PC-9 (cell line): Measurements from ENCODE around the gene SF3A1. TPM values are rescaled to one million over a fixed set of nuclear protein-coding genes. Genes with fewer than 3 reads are reported as not detected.

Source experiments
- BruUV-seq: library from RNA; stranded (reverse); fragments of 400-500 nt; replicated peaks from 2 replicates; lab custom pipeline; 2021; lab: Mats Ljungman, UMichigan
- CTCF ChIA-PET: fragments of 300-600 bp; sonication (Branson Sonifier 250); formaldehyde crosslinking; loops from one replicate; lab custom pipeline; 2022; ENCODE audit warnings: antibody characterized with exemption; lab: Charles Lee
- POLR2A ChIA-PET: fragments of 300-600 bp; sonication (Branson Sonifier 250); formaldehyde crosslinking; loops from one replicate; lab custom pipeline; 2022; ENCODE audit warnings: antibody characterized with exemption; ENCODE audit not compliant: unreplicated experiment; lab: Charles Lee
- DNase-seq, 2 experiments: peaks; one replicate each; pipeline versions ENCODE4 v3.0.0 to v3.0.0-alpha.2; 2015 to 2022; ENCODE audit warnings: mixed read lengths in 1 of 2
- H2AFZ ChIP-seq: fragments of 200-600 bp; sonication (generic); 2 replicates; pipeline ENCODE4 v1.8.1; 2017; ENCODE audit warnings: antibody characterized with exemption
- H3F3A ChIP-seq: fragments of 200-600 bp; sonication (generic); 2 replicates; pipeline ENCODE4 v1.8.1; 2017; ENCODE audit warnings: antibody characterized with exemption, mild to moderate bottlenecking, low read depth; ENCODE audit not compliant: insufficient read depth
- H3K27ac ChIP-seq: fragments of 200-600 bp; sonication (generic); 2 replicates; pipeline ENCODE4 v1.6.1; 2016; ENCODE audit warnings: mixed run types
- H3K27me3 ChIP-seq: fragments of 200-600 bp; sonication (generic); 2 replicates; pipeline ENCODE4 v1.6.1; 2016; ENCODE audit warnings: low read depth, mixed run types; ENCODE audit not compliant: insufficient read depth
- H3K36me3 ChIP-seq: fragments of 200-600 bp; sonication (generic); 2 replicates; pipeline ENCODE4 v1.6.1; 2016; ENCODE audit warnings: low read depth, mixed run types
- H3K4me1 ChIP-seq: fragments of 200-600 bp; sonication (generic); replicated peaks from 2 replicates; pipeline ENCODE4 v1.6.1; 2016; ENCODE audit warnings: mixed run types; ENCODE audit not compliant: insufficient read depth
- H3K4me2 ChIP-seq: fragments of 200-600 bp; sonication (generic); 2 replicates; pipeline ENCODE4 v1.6.1; 2017; ENCODE audit warnings: mixed run types
- H3K4me3 ChIP-seq: fragments of 200-600 bp; sonication (generic); 2 replicates; pipeline ENCODE4 v1.6.1; 2016; ENCODE audit warnings: mixed run types
- H3K79me2 ChIP-seq: fragments of 200-600 bp; sonication (generic); 2 replicates; pipeline ENCODE4 v1.6.1; 2017; ENCODE audit warnings: low read depth, mixed run types
- H3K9me2 ChIP-seq: fragments of 200-600 bp; sonication (generic); 2 replicates; pipeline ENCODE4 v1.8.1; 2017; ENCODE audit warnings: mild to moderate bottlenecking; ENCODE audit not compliant: insufficient read depth
- H3K9me3 ChIP-seq: fragments of 200-600 bp; sonication (generic); 2 replicates; pipeline ENCODE4 v1.8.1; 2016; ENCODE audit warnings: low read depth; ENCODE audit not compliant: insufficient read depth
- H4K20me1 ChIP-seq: fragments of 200-600 bp; sonication (generic); 2 replicates; pipeline ENCODE4 v1.8.1; 2017; ENCODE audit not compliant: insufficient read depth
- EZH2 ChIP-seq: fragments of 200-600 bp; sonication (generic); IDR thresholded peaks from 2 replicates; pipeline ENCODE4 v1.8.0; 2017; ENCODE audit warnings: antibody characterized with exemption, low read depth
- intact Hi-C: fragments of 100-400 bp; cut with micrococcal nuclease; formaldehyde crosslinking; loops from one replicate; pipeline ENCODE4 v1.10.0; 2022; ENCODE audit not compliant: unreplicated experiment
- total RNA-seq: library from RNA; stranded (reverse); gene quantifications from 2 replicates; pipeline ENCODE4 v1.2.3, GENCODE V29; 2021
- TF ChIP-seq, protein P1 (sequence below): fragments of 200-600 bp; sonication (generic); conservative IDR thresholded peaks from 2 replicates; pipeline ENCODE4 v1.6.1; 2017; ENCODE audit warnings: mixed run types, antibody characterized with exemption, mild to moderate bottlenecking, moderate library complexity

SF3A1 gene
- total RNA-seq, 1 experiment from 2014 or later, result 189 TPM

DNA sequence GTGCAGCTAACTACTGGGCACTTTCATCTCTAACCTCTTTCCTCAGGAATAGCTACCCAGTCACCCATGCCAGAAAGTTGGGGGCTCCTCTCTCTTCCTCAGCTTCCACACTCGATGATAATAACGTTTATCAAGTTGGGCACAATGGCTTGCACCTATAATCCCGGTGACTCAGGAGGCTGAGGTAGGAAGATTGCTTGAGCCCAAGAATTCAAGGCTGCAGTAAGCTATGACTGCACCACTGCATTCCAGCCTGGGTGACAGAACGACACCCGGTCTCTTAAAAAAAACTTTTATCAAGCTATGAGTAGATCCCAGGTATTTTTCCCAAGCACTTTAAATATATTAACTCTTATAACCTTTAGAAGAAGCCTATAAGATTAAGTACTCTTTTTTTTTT lies 2.0 kb downstream of the SF3A1 start:
- Histone ChIP-seq H3K36me3 (peaks cover 28% of the 10 kb centered on the region; the same call in 1 of the 2 replicates), H2AFZ (no peak overlapping the region), H3K79me2 (peaks cover 65% of the 10 kb centered on the region), H4K20me1 (peaks cover 46% of the 10 kb centered on the region), H3K4me3 (no peak overlapping the region), H3K27me3 (no peaks in the 10 kb centered on the region), H3K4me2 (peak overlapping the region; percentile 86), H3K4me1 (peaks cover 18% of the 10 kb centered on the region), H3K9me3 (no peaks in the 10 kb centered on the region), H3F3A (0 out of 2 replicates have a peak, but pooled peaks cover 10% of the 10 kb centered on the region), H3K9me2 (no peaks in the 10 kb centered on the region), H3K27ac (no peak overlapping the region)
- no TSS peak for BruUV-seq
- TF ChIP-seq, protein P1, sequence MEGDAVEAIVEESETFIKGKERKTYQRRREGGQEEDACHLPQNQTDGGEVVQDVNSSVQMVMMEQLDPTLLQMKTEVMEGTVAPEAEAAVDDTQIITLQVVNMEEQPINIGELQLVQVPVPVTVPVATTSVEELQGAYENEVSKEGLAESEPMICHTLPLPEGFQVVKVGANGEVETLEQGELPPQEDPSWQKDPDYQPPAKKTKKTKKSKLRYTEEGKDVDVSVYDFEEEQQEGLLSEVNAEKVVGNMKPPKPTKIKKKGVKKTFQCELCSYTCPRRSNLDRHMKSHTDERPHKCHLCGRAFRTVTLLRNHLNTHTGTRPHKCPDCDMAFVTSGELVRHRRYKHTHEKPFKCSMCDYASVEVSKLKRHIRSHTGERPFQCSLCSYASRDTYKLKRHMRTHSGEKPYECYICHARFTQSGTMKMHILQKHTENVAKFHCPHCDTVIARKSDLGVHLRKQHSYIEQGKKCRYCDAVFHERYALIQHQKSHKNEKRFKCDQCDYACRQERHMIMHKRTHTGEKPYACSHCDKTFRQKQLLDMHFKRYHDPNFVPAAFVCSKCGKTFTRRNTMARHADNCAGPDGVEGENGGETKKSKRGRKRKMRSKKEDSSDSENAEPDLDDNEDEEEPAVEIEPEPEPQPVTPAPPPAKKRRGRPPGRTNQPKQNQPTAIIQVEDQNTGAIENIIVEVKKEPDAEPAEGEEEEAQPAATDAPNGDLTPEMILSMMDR, result no peak
- TF ChIP-seq EZH2, result no peak
- POLR2A ChIA-PET, result no interaction called here
- intact Hi-C loops, result no loop called here
- CTCF ChIA-PET, result no interaction called here
- DNase-seq, result no peak

DNA sequence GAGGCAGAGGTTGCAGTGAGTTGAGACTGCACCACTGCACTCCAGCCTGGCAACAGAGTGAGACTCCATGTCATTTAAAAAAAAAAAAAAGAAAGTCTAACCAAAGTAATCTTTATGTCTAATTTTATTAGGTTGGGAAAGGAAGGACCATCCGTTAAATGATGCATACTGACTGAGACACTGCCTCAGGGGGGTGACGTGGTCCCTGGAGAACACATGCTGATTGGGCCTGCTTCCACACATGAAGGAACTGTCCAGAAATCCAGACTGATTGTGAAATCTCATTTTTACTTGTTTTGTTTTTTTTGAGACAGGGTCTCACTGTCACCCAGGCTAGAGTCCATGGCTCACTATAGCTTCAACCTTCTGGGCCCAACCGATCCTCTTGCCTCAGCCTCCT lies 5.5 kb downstream of the SF3A1 start:
- no peaks in the 10 kb centered on the region for H3K9me3 ChIP-seq
- peaks cover 85% of the 10 kb centered on the region for H3K79me2 ChIP-seq
- H3K9me2 ChIP-seq, result no peaks in the 10 kb centered on the region
- DNase-seq, result no peak
- no TSS peak for BruUV-seq
- 0 out of 2 replicates have a peak, but pooled peaks cover 15% of the 10 kb centered on the region for H3F3A ChIP-seq
- H4K20me1 ChIP-seq, result peaks cover 75% of the 10 kb centered on the region
- H3K4me3 ChIP-seq, result no peak overlapping the region
- ChIA-PET CTCF (no interaction called here), POLR2A (no interaction called here)
- no peak for TF ChIP-seq EZH2
- TF ChIP-seq, protein P1, result no peak
- no peak overlapping the region for H2AFZ ChIP-seq
- no peak overlapping the region for H3K4me2 ChIP-seq
- H3K36me3 ChIP-seq, result peaks cover 35% of the 10 kb centered on the region; the same call in 1 of the 2 replicates
- H3K27me3 ChIP-seq, result no peaks in the 10 kb centered on the region
- intact Hi-C loops, result no loop called here
- peaks cover 10% of the 10 kb centered on the region for H3K4me1 ChIP-seq
- H3K27ac ChIP-seq, result no peak overlapping the region

DNA sequence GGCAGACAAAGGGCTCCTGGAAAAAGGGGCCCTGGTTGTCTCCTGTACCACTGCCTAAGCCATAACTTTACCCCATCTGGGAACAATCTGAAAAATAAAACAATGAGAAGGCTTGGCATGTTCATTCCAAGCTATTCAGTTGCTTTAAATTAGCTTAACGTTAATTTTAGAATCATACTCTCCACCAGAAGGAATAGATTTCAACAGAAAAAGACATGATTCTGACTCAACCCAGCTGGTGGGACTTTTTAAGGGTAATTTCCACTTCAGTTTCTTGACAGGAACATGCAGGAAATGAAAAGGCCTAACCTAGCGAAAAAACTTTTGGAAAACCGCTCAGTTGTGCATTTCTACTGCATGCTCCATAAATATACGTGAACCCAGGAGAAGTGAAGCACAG lies 7.9 kb downstream of the SF3A1 start:
- H3F3A ChIP-seq, result 0 out of 2 replicates have a peak, but pooled peaks cover 15% of the 10 kb centered on the region
- peaks cover 61% of the 10 kb centered on the region for H3K79me2 ChIP-seq
- H4K20me1 ChIP-seq, result peaks cover 62% of the 10 kb centered on the region
- no peak for DNase-seq
- H3K27me3 ChIP-seq, result no peaks in the 10 kb centered on the region
- no peak overlapping the region for H3K27ac ChIP-seq
- ChIA-PET CTCF (no interaction called here), POLR2A (no interaction called here)
- intact Hi-C loops, result no loop called here
- H3K4me2 ChIP-seq, result no peak overlapping the region
- no peak overlapping the region for H3K4me3 ChIP-seq
- H2AFZ ChIP-seq, result no peak overlapping the region
- H3K36me3 ChIP-seq, result peaks cover 50% of the 10 kb centered on the region
- TF ChIP-seq, protein P1, result no peak
- TF ChIP-seq EZH2, result no peak
- H3K4me1 ChIP-seq, result no peaks in the 10 kb centered on the region
- no peaks in the 10 kb centered on the region for H3K9me3 ChIP-seq
- no TSS peak for BruUV-seq
- no peaks in the 10 kb centered on the region for H3K9me2 ChIP-seq
